DMS153 (cell line): Measurements from ENCODE around the gene RAPH1.
A peak's percentile ranks its signal among the peaks of the same experiment; 100 is the strongest.

ENCODE experiments used
- DNase-seq: peaks from one replicate; lab custom pipeline; 2025; lab: John Stamatoyannopoulos, UW

The RAPH1 gene

GRCh38 chr2:203361495-203361894, 173.6 kb downstream of the RAPH1 start:
- no peak for DNase-seq

DNA sequence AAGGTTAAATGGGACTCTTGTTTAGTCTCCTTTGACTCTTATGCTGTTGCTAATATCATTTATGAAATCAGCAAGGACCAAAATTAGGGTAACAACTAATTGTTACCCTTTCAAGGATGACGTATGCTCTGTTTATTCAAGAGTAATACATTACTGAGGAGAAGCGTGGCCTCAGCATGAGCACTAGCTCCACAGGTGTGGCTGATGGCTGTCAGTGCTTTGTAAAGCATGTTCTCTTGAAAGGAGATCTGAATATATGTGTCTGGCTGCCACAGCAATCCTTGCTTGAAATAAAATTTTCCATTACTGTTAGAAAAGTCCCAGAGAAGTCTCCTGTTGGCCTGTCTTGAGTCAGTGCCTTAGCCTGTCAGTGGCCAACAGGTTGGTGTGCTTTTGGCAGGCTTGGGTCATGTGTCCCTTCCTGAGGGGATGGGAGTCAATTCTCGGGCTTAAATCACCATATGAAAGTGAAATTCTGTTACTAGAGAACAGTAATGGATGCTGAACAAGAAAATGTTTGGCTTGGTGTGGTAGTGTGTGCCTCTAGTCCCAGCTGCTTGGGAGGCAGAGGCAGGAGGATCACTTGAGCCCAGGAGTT, 174.2 kb downstream of the RAPH1 start:
- DNase-seq: no peak

- DNase-seq: no peak
These were observed 175.7 kb downstream of the RAPH1 start for GRCh38 chr2:203359450-203359849.

GRCh38 chr2:203354966-203355365, 180.1 kb downstream of the RAPH1 start:
- no peak for DNase-seq

DNA sequence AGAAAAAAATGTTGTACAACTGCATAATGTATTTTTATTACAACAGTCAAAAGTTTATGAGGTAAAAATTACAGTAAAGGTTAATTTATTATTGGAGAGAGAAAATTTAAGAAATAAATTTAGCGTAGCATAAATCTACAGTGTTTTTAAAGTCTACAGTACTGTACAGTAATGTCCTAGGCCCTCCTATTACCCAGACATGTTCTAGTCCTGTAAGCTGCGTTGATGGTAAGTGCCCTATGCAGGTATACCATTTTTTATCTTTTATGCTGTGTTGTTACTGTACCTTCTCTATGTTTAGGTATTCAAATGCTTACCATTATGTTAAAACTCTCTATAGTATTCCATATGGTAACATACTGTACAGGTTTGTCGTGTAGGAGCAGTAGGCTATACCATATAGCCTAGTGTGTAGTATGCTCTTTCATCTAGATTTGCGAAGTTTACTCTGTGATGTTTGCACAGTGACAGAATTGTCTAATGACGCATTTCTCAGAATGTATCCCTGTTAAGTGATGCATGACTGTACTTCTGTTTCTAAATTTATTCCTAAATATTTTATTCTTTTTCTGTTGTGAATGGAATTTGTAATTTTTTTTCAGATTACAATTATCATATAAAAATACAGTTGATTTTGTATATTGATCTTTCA, 182.4 kb downstream of the RAPH1 start:
- peak; percentile 3 for DNase-seq

DNA sequence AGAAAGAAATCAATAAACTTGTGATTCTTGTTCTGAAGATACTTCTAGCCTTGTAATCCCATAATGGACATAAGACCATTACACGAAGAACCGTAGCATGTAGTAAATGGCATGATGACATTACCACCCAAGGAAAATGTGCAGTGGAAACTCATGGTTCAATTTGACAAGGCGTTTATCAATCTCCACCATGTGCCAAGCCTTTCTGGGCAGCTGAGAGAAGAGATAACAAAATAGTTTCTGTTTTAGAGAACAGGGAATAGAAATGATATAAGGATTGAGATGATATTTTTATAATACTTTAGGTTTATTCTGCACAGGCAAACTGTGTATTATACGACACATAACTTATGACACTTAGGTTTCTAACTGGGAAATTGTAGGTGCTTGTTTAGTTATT, 187.7 kb downstream of the RAPH1 start:
- no peak for DNase-seq

DNA sequence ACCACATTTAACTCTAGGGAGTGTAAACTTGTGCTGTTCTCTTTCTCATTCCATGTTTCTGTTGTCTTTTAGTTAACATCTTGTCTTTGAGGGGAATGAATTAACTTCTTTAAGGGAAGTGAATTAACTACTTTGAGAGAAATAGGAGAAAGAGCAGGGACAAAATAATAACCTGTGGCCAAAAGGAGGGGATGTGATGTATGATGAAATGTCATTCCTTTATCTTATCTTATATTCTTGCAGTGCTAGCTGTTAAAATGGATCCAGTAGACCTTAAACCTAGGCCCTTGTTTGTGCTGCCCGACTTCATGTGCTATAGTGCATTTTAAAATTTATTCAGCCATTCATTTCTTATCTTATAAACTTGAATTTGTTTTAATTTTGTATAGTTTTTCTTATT, 188.5 kb downstream of the RAPH1 start:
- DNase-seq: no peak

DNA sequence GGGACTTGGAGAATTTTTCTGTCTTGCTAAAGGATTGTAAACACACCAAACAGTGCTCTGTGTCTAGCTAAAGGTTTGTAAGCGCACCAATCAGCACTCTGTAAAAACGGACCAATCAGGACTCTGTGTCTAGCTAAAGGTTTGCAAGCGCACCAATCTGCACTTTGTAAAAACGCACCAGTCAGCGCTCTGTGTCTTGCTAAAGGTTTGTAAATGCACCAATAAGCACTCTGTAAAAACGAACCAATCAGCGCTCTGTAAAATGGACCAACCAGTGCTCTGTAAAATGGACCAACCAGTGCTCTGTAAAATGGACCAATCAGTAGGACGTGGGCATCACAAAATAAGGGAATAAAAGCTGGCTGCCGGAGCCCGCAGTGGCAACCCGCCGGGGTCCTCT, 190.4 kb downstream of the RAPH1 start:
- no peak for DNase-seq
